ENCODE data around the gene CST4.
A peak's percentile ranks its signal among the peaks of the same experiment; 100 is the strongest.
"Not testable (repeated sequence)": the region's sequence is repeated elsewhere in the genome, so short reads cannot be mapped to it uniquely, and the experiment has no call there.

Gene CST4, protein sequence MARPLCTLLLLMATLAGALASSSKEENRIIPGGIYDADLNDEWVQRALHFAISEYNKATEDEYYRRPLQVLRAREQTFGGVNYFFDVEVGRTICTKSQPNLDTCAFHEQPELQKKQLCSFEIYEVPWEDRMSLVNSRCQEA

DNA sequence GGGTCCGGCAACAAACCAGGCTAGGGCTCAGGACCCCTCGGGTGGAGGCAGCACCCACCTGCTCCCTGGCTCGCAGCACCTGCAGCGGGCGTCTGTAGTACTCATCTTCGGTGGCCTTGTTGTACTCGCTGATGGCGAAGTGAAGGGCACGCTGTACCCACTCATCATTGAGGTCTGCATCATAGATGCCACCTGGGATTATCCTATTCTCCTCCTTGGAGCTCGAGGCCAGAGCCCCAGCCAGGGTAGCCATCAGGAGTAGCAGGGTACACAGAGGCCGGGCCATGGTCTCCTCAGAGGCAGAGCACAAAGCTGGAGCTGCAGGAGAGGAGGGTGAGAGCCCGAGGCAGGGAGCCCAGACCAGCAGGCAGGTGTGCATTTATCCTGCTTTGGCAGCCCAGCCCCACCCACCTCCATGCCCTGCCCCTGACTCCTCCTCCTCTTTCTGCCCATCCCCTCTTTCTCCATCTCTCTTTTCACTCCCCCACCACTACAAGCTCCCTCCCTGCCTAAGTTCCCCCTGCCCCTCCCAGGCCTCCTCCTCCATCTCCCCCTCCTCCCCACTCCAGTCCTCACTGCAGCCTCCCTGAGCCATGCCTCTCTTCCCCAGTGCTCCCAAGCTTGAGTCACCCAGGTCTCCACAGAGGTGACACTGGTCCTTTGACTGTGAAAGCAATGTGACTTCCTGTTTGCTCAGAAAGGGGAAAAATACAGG lies at the start of gene CST4:
Gene CST4, minus strand, starts transcription at position 355 of the 715 bp plus-strand sequence. Its CDS starts 69 bp downstream, at position 286.
- DNase-seq = not testable (repeated sequence)

DNA sequence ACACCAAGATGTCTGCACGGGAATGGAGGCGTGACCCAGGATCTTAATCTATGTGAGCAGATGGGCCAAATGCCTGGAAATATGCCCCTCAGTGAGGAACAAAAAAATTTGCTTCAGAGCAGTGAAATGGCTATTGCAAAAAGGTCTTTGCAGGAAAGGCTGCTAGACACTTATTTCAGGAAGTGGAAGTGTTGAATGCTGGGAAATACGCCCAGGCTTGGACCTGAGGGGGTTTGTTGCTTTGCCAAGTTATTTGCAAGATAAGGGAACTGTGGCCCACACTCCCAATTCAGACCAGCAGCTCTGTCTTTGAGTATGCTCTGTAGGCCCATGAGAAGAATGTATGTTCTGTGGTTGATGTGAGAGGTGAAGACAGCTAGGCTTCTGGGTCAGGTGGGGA lies 46.6 kb upstream of the CST4 start:
- not testable (repeated sequence) for DNase-seq

DNA sequence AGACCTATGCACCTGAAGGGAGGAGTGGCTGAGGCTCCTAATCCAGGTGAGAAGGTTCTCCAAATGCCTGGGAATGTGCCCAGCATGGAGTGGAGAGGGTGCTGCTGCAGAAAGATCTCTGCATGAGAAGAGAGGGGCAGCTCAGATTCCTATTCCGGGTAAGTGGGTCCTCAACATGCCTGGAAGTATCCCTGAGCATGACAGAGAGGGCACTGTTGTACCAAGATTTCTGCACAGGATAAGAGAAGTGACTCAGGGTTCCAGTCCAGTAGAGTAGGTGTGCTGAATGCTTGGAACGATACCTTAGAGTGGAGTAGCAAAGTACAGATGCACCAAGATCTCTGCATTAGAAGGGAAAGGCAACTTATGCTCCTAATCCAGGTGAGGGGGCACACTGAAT lies 46.1 kb upstream of the CST4 start:
- DNase-seq = not testable (repeated sequence)

DNA sequence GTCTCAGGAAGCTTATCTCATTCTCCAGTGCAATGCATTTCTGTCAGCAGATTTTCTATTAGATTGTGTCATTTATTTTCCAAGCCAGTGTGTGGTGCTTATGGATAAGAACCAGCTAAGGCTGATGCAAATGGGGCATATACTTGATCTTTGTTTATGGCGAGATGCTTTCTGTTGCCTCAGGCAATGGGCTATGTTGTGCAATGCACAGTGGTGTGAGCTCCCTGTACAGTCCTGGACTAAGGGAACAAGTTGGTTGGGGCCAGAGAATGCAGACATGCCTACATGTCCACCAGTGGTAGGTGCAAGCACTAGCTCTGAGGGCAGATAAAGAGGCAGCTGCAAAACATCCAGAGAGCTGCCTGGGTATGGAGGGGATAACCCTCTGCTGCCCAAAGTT lies 45.6 kb upstream of the CST4 start:
- not testable (repeated sequence) for DNase-seq

DNA sequence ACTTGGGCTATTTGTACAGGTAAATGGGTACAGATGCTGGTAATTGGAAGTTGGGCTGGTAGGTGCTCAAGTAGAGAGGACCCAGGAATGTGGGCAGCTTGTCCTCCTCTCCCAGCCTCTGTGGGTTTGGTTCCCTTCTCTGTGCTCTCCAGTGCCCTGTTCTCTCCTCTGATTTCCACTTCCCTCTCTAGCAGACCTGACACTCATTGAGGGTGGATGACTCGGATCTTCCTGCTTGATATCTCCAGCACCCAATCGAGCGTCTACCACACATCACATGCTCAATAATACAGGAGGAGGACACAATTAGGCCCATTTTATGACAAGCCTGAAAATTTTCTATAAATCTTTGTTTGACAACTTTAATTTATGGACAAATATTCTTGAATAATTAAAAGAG lies 38.2 kb upstream of the CST4 start:
- DNase-seq = no peak

DNA sequence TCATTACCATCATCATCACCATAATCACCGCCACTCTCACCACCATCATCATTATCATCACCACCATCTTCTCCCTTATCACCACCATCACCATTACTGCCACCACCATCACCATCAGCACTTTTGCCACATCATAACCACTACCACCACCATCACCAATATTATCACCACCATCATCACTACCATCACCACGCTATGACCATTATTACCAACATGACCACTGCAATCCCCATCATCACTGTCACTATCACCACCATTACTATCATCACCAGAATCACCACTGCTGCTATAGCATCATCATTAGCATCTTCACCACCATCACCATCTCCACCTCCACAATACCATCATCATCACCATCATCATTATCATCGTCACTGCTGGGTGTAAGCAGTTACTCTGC lies 36.3 kb upstream of the CST4 start:
- no peak for DNase-seq

DNA sequence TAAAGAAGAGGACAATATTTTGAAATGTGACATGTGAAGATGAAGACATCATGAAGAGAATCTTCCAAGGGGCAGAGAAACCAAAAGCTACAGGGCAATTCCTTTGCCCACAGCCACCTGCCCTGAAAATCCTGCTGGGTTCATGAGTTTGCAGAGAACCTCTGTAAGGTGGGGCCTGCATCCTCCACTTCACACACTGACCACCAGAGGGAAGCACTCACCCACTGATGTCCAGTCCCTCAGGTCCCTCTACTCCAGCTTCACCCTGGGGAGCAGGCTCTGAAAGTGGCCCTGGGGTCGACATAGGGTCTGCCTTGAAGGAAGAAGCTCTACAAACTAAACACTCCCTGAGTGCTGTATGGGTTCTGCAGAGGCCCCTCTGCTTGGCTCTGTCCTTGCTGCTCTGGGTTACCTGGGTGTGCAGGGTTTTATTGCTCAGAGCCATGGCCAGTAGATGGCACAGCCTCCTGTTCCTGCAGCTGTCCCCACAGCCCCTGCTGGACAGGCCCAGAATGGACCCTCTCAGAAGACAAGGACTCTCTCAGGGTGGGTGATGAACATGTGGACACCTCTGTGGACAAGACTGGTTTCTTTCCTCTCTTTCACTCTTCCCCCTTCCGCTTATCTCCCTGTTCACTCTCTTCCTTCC lies 34.9 kb upstream of the CST4 start:
- peak; percentile 34 to 44 for DNase-seq

DNA sequence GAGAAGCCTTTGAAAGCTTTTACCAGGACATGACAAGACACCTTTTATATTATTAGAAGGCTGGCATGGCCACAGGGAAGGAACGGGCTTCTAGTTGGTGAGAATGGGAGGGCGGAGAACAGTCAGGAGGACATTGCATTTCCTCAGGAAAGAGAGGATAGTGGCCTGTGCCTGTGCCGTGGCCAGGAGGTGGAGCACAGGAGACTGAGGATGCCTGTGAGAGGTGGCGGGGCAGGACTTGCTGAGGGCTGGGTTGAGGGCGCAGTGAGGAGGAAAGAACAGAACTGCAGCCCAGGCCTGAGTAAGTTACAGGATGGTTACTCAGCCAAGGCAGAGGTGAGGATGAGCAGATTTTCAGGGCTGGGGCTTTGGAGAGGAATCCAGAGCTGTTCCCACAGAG lies 34.0 kb upstream of the CST4 start:
- DNase-seq = not testable (repeated sequence)

DNA sequence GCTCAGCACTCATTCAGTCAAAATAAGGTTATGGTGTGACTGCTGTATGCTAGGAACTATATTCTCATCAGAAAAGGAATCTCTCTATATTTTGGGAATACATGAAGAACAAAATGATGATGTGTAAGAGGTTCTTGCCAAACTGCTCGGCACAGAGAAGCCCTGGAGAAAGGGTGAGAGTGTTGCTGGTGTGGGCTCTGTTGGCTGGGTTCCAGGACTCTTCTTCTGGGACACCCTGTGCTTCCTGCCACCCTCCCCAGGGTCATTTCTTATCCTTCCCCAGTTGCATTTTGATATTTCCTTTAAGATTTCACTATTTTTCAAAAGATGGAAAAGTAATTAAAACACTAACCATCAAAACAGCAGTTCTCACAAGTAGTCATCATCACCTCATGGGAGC lies 33.1 kb upstream of the CST4 start:
- DNase-seq = no peak

DNA sequence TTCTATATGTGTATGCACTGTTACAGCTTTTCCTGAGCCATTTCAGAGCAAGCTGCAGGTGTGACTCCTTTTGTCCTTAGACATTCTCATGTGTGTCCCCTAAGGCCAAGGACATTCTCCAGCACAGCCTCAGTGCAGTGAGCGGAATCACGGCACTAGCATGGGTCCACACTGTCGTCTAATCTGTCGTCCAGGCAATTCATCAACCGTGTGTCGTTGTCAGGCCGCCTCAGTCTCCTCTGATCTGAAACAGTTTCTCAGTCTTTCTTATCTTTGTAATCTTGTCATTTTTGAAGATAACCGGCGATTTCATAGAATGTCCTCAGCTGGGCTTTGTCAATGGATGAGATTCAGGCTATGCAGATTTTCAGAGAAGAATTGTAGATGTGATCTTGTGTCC lies 30.5 kb upstream of the CST4 start:
- not testable (repeated sequence) for DNase-seq

DNA sequence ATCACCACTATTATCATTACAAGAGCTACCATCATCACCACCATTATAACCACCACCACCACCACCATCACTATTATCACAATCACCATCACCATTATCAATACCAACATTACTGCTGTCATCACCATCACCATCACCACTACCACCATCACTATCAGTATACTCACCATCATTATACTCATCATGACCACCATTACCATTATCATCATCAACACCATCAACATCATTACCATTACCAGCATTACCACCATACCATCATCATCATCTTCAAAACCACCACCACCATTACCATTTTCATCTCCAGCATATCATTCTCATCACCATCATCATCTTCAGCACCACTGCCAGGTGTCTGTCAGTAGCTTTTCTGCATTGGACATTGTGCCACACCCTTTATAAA lies 22.9 kb upstream of the CST4 start:
- DNase-seq = not testable (repeated sequence)

DNA sequence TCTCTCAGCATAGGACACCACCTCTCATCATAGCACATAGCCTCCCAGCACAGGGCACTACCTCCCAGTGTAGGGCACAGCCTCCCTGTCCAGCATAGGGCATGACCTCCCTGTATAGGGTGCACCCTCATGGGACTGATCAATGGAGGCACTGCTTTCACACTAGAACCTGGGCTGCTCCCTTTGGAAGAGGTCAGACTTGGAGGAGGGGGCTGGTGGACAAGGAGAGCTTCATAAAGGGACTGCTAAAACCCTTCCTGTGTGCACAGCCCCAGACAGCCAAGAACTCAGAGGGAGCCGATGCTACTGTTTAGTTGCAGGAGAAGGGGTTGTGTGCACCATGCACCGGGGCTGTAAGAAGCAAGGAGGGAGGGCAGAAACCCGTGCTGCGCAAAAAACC lies 21.9 kb upstream of the CST4 start:
- no peak for DNase-seq

DNA sequence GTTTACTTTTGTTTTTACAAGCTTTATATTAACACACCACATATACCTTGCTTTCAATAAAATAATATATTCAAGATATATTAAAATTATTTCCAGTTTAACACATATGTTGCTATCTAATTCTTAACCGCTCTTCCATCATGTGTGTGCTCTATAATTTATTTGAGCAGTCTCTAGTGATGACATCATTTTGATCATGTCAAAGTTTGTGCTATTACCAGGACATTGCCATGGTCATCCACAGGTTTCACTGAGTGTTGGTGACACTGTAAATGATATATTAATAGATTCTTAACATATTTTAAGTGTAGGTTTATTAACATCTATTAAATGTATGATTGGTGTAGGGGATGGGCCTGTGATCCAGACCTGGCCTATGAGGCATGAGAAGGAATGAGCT lies 17.1 kb upstream of the CST4 start:
- DNase-seq = no peak

DNA sequence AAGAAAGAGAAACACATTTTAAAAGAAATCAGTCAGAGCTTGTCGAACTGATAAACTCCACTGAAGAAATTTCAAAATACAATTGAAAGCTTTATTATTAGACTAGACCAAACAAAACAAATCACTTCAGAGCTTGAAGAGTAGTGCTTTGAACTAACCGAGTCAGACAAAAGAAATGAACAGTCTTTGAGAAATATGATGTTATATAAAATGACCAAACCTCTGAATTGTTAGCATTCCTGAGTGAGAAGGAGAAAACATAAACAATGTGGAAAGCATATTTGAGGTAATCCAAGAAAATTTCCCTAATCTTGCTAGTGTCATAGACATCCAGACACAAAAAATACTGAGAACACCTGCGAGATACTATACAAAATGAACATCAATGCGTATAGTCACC lies 13.2 kb upstream of the CST4 start:
- DNase-seq = no peak

DNA sequence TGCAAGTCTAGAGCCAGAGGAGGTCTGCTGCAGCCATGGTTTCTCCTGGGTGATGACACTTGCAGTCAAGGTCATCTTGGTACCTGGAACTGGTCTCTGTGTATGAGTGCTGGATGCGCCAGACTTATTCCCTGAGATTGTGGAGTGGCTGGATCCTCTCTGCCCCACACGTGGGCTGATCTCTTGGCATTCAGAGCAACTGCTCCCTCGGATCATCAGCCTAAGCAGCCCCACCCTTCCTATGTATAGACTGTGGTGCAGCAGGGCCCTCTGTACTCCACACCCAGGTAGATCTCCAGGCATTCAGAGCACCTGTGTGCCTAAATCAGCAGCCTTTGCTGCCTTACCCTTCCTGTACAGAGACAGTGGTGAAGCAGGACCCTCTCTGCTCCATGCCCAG lies 12.1 kb upstream of the CST4 start:
- no peak for DNase-seq

DNA sequence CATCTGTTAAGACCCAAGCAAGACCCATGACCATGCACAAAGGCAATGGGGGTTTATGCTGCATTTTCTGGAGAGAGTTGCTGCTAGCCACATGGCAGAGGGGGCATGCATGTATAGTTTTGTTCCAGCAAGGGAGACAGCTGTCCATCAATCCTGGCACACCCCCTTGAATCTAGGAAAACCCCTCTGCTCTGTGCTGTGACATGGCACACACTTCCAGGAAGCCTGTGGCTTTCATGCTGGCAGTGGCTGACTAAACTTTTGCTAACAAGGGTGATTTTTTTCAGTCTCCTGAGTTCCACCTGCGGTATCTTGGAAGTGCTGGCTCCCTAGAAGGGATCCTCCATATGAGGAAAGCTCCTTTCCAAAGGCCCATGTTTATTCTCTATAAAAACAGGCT lies 9.1 kb upstream of the CST4 start:
- no peak for DNase-seq

DNA sequence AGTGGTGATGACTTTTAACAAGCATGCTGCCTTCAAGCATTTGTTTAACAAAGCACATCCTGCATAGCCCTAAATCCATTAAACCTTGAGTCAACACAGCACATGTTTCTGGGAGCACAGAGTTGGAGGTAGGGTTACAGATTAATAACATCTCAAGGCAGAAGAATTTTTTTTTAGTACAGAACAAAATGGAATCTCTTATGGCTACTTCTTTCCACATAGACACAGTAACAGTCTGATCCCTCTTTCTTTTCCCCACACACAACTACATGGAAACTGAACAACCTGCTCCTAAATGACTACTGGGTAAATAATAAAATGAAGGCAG lies 6.2 kb upstream of the CST4 start:
- not testable (repeated sequence) for DNase-seq

DNA sequence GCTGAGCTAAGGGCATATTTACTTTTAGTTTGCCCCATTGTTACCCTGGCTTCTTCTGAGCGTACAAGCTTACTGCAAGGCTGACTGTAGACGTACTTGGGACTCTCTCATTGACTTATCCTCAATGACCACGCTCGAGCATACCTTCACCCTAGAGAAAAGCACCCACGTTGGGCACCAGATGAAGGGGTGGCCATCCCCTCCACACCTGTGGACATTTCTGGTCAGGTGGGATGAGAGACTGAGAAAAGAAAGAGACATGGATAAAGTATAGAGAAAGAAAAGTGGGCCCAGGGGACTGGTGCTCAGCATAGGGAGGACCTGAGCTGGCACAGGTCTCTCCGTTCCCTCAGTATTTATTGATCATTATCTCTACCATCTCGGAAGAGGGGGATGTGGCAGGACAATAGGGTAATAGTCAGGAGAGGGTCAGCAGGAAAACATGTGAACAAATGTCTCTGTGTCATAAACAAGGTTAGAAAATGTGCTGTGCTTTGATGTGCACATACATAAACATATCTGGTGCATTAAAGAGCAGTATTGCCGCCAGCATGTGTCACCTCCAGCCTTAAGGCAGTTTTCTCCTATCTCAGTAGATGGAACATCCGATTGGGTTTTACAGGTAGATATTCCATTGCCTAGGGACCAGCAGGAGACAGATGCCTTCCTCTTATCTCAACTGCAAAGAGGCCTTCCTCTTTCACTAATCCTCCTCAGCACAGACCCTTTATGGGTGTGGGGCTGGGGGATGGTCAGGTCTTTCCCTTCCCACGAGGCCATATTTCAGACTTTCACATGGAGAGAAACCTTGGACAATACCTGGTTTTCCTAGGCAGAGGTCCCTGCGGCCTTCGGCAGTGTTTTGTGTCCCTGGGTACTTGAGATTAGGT lies 5.6 kb upstream of the CST4 start:
- not testable (repeated sequence) for DNase-seq

DNA sequence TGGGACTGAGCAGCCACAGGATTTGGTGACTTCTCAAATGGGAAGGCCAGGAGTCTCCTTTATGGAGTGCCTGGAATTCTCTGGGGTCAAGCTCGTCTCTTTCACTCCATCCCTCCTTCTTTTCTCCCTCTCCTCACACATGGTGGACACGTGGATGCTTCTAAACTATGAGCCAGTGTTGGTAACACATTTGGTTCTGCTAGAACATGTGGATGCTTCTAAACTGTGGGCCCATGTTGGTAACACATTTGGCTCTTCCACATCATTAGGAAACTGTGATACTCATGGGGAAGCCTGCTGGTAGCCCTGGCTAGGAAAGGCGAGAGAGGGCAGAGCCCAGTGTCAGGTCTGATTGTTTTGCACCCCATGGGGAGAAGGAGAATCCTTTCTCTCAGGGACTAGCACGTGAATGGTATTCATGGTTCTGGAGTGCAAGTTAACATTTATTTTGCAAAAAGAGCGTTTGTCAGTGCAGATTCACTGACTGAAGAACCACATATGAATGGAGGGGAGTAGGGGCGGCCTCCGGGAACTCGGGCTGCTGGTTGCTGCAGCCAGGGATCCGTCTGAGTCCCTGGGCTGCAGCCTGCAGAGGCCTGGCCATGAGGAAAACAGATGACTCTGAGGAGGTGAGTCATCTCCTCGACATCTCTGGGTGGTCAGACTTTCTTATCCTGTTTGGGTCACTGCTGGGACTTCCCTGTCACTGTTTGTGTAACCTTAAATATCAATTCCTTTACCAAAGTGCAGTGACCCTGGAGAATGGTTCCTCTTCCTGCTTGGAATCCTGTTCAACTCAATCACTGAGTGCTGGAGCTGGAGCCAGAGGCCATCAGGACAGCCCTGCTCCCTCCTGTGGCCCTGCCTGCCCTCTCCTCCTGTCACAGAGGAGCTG lies 4.1 kb upstream of the CST4 start:
- DNase-seq = not testable (repeated sequence)

DNA sequence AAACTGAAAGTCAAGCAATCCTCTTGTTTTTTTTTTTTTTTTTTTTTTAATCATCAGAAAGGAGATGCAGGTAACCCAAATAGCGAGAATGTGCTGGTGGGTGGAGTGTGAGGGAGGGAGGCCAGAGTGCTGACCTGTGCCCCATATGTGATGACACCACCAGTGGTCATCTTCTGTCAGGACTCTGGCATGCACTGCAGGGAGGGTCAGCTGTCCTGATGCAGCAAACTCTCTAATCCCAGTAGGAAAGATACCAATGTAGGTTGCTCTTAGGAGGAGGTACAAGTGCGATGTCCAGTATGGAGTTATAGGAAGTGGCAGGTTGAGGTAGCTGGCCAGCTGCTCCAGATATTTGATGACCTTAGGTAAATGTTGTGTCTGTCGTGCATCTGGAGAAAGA lies 2.8 kb upstream of the CST4 start:
- no peak for DNase-seq

DNA sequence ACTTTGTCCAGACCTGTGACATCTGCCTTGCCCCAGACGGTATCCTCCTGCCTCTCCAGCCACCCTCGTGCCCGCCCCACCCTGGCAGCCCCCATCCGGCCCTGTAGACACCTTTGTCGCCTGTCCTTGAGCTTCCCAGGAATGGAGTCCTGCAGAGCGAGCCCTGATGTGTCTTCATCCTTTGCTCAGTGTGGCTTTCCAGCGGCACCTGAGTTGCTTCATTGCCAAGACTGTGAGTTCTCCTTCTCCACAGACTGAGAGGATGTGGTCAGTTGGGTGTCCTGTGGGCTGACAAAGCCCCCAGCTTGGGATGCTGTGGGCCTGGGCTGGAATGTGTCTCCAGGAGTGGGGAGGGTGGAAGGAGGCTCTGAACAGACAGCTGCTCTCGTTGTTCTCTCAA lies 1.7 kb upstream of the CST4 start:
- DNase-seq = no peak

DNA sequence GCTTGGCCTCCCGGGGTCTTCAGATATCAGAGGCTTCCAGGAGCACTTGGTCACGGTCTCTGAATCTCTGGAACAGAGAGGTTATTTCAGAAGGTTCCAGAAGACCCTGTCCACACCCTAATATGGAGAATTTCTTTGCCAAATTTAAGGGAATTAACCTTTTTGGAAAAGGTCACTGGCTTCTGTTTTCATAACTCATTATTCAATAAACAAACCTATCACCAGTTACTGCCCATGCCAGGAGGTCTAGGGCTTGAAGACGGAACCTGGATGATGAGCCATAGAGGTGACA lies 507 bp upstream of the CST4 start:
- no peak for DNase-seq

DNA sequence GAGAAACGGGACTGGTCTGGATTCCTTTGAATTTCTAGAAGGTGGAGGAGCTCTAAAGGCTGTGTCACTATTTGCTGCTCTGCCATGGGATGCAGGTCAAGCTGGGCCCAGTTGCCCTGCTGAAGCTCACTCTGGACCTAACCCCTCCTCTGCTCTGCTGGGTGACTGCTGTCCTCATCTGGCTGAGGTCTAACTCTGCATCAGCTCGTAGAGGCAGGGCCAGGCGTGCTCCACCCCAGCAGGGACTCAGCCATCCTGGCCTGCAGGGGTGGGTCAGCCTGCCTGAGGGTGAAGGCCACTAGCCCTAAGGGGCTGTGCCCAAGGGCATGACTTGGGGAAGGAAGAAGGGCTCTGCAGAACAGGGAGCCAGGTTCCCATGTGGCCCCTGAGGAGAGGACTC lies 852 bp downstream of the CST4 start:
- DNase-seq = no peak

Data from activated T-cell treated with anti-CD3 and anti-CD28 coated beads, Interleukin-2, amount 50 U/mL, for 48 hours (primary cell).